ENCODE measurements around the gene CD300LG. TPM values are rescaled to one million over a fixed set of nuclear protein-coding genes. Genes with fewer than 3 reads are reported as not detected.
"Not testable (repeated sequence)": the region's sequence is repeated elsewhere in the genome, so short reads cannot be mapped to it uniquely, and the experiment has no call there.

CD300LG gene
- total RNA-seq, 1 experiment from 2014 or later: not detected

- Histone ChIP-seq H3K27ac (ENCODE audit: low read length) (no peak overlapping the region), H2AFZ (ENCODE audit: low read length) (no peak overlapping the region), H3K4me2 (ENCODE audit: low read depth, low read length, poor library complexity, severe bottlenecking) (no peak overlapping the region), H3K9me3 (ENCODE audit: low read length) (no peaks in the 10 kb centered on the region), H3K4me3 (ENCODE audit: low read length) (no peak overlapping the region), H3K27me3 (ENCODE audit: low read length) (no peaks in the 10 kb centered on the region), H3K36me3 (ENCODE audit: insufficient read depth, low read length) (no peaks in the 10 kb centered on the region), H3K9me2 (replicated peaks; ENCODE audit: insufficient read depth, low read length) (no peaks in the 10 kb centered on the region), H3K4me1 (ENCODE audit: low read length) (no peaks in the 10 kb centered on the region), H3K79me2 (ENCODE audit: low read length) (no peaks in the 10 kb centered on the region), H3K9ac (ENCODE audit: low read length) (no peak overlapping the region), H4K20me1 (ENCODE audit: insufficient read depth, low read depth, low read length) (no peaks in the 10 kb centered on the region)
- no peak for DNase-seq
Measured at GRCh38 chr17:43861960-43862359, 15.0 kb downstream of the CD300LG start.

- Histone ChIP-seq H3K4me1 (ENCODE audit: low read length) (no peaks in the 10 kb centered on the region), H3K27ac (ENCODE audit: low read length) (no peak overlapping the region), H3K27me3 (ENCODE audit: low read length) (no peaks in the 10 kb centered on the region), H2AFZ (ENCODE audit: low read length) (no peak overlapping the region), H3K4me3 (ENCODE audit: low read length) (no peak overlapping the region), H3K9ac (ENCODE audit: low read length) (no peak overlapping the region), H3K9me2 (replicated peaks; ENCODE audit: insufficient read depth, low read length) (no peaks in the 10 kb centered on the region), H3K36me3 (ENCODE audit: insufficient read depth, low read length) (no peaks in the 10 kb centered on the region), H3K9me3 (ENCODE audit: low read length) (no peaks in the 10 kb centered on the region), H4K20me1 (ENCODE audit: insufficient read depth, low read depth, low read length) (no peaks in the 10 kb centered on the region), H3K79me2 (ENCODE audit: low read length) (no peaks in the 10 kb centered on the region), H3K4me2 (ENCODE audit: low read depth, low read length, poor library complexity, severe bottlenecking) (no peak overlapping the region)
- no peak for DNase-seq
Measured at GRCh38 chr17:43864161-43864984, 17.4 kb downstream of the CD300LG start.

GRCh38 chr17:43868226-43868994 is 21.4 kb downstream of the CD300LG start:
- Histone ChIP-seq H3K27me3 (ENCODE audit: low read length) (no peaks in the 10 kb centered on the region), H3K4me3 (ENCODE audit: low read length) (no peak overlapping the region), H2AFZ (ENCODE audit: low read length) (no peak overlapping the region), H3K4me1 (ENCODE audit: low read length) (no peaks in the 10 kb centered on the region), H3K9me2 (replicated peaks; ENCODE audit: insufficient read depth, low read length) (no peaks in the 10 kb centered on the region), H4K20me1 (ENCODE audit: insufficient read depth, low read depth, low read length) (no peaks in the 10 kb centered on the region), H3K27ac (ENCODE audit: low read length) (no peak overlapping the region), H3K36me3 (ENCODE audit: insufficient read depth, low read length) (no peaks in the 10 kb centered on the region), H3K9me3 (ENCODE audit: low read length) (no peaks in the 10 kb centered on the region), H3K9ac (ENCODE audit: low read length) (no peak overlapping the region), H3K4me2 (ENCODE audit: low read depth, low read length, poor library complexity, severe bottlenecking) (no peak overlapping the region), H3K79me2 (ENCODE audit: low read length) (no peaks in the 10 kb centered on the region)
- no peak for DNase-seq

- not testable (repeated sequence) for H4K20me1 ChIP-seq (ENCODE audit: insufficient read depth, low read depth, low read length); H3K27ac ChIP-seq (ENCODE audit: low read length); H3K4me1 ChIP-seq (ENCODE audit: low read length); H2AFZ ChIP-seq (ENCODE audit: low read length); H3K4me2 ChIP-seq (ENCODE audit: low read depth, low read length, poor library complexity, severe bottlenecking); H3K27me3 ChIP-seq (ENCODE audit: low read length); H3K9me3 ChIP-seq (ENCODE audit: low read length); H3K79me2 ChIP-seq (ENCODE audit: low read length); H3K9me2 ChIP-seq (replicated peaks; ENCODE audit: insufficient read depth, low read length); H3K36me3 ChIP-seq (ENCODE audit: insufficient read depth, low read length); DNase-seq; H3K4me3 ChIP-seq (ENCODE audit: low read length); H3K9ac ChIP-seq (ENCODE audit: low read length)
Measured at GRCh38 chr17:43869031-43869430, 22.1 kb downstream of the CD300LG start.

- Histone ChIP-seq H3K9ac (ENCODE audit: low read length) (no peak overlapping the region), H3K4me3 (ENCODE audit: low read length) (no peak overlapping the region), H4K20me1 (ENCODE audit: insufficient read depth, low read depth, low read length) (no peaks in the 10 kb centered on the region), H3K9me3 (ENCODE audit: low read length) (no peaks in the 10 kb centered on the region), H2AFZ (ENCODE audit: low read length) (no peak overlapping the region), H3K27ac (ENCODE audit: low read length) (no peak overlapping the region), H3K79me2 (ENCODE audit: low read length) (no peaks in the 10 kb centered on the region), H3K36me3 (ENCODE audit: insufficient read depth, low read length) (no peaks in the 10 kb centered on the region), H3K9me2 (replicated peaks; ENCODE audit: insufficient read depth, low read length) (no peaks in the 10 kb centered on the region), H3K4me2 (ENCODE audit: low read depth, low read length, poor library complexity, severe bottlenecking) (no peak overlapping the region), H3K4me1 (ENCODE audit: low read length) (no peaks in the 10 kb centered on the region), H3K27me3 (ENCODE audit: low read length) (no peaks in the 10 kb centered on the region)
- DNase-seq: no peak
Measured at GRCh38 chr17:43871946-43872690, 25.1 kb downstream of the CD300LG start.

- Histone ChIP-seq H3K9me3 (ENCODE audit: low read length) (no peaks in the 10 kb centered on the region), H2AFZ (ENCODE audit: low read length) (no peak overlapping the region), H3K79me2 (ENCODE audit: low read length) (no peaks in the 10 kb centered on the region), H3K9me2 (replicated peaks; ENCODE audit: insufficient read depth, low read length) (no peaks in the 10 kb centered on the region), H3K4me2 (ENCODE audit: low read depth, low read length, poor library complexity, severe bottlenecking) (no peak overlapping the region), H3K4me3 (ENCODE audit: low read length) (no peak overlapping the region), H3K4me1 (ENCODE audit: low read length) (peaks cover 8% of the 10 kb centered on the region), H3K27me3 (ENCODE audit: low read length) (no peaks in the 10 kb centered on the region), H4K20me1 (ENCODE audit: insufficient read depth, low read depth, low read length) (no peaks in the 10 kb centered on the region), H3K36me3 (ENCODE audit: insufficient read depth, low read length) (no peaks in the 10 kb centered on the region), H3K27ac (ENCODE audit: low read length) (no peak overlapping the region), H3K9ac (ENCODE audit: low read length) (no peak overlapping the region)
- DNase-seq: no peak
Measured at GRCh38 chr17:43873091-43873490, 26.1 kb downstream of the CD300LG start.

- H2AFZ ChIP-seq (ENCODE audit: low read length): no peak overlapping the region
- H3K4me3 ChIP-seq (ENCODE audit: low read length): no peak overlapping the region
- no peaks in the 10 kb centered on the region for H3K36me3 ChIP-seq (ENCODE audit: insufficient read depth, low read length)
- no peaks in the 10 kb centered on the region for H3K9me3 ChIP-seq (ENCODE audit: low read length)
- no peak for DNase-seq
- H3K9ac ChIP-seq (ENCODE audit: low read length): no peak overlapping the region
- no peak overlapping the region for H3K27ac ChIP-seq (ENCODE audit: low read length)
- no peak overlapping the region for H3K4me2 ChIP-seq (ENCODE audit: low read depth, low read length, poor library complexity, severe bottlenecking)
- H4K20me1 ChIP-seq (ENCODE audit: insufficient read depth, low read depth, low read length): no peaks in the 10 kb centered on the region
- H3K27me3 ChIP-seq (ENCODE audit: low read length): no peaks in the 10 kb centered on the region
- H3K4me1 ChIP-seq (ENCODE audit: low read length): peaks cover 11% of the 10 kb centered on the region
- no peaks in the 10 kb centered on the region for H3K79me2 ChIP-seq (ENCODE audit: low read length)
- no peaks in the 10 kb centered on the region for H3K9me2 ChIP-seq (replicated peaks; ENCODE audit: insufficient read depth, low read length)
Measured at GRCh38 chr17:43873815-43874214, 26.8 kb downstream of the CD300LG start.

- Histone ChIP-seq H3K79me2 (ENCODE audit: low read length) (no peaks in the 10 kb centered on the region), H3K36me3 (ENCODE audit: insufficient read depth, low read length) (no peaks in the 10 kb centered on the region), H3K27me3 (ENCODE audit: low read length) (no peaks in the 10 kb centered on the region), H3K4me2 (ENCODE audit: low read depth, low read length, poor library complexity, severe bottlenecking) (no peak overlapping the region), H4K20me1 (ENCODE audit: insufficient read depth, low read depth, low read length) (no peaks in the 10 kb centered on the region), H3K9me3 (ENCODE audit: low read length) (no peaks in the 10 kb centered on the region), H3K4me1 (ENCODE audit: low read length) (peaks cover 11% of the 10 kb centered on the region), H3K9ac (ENCODE audit: low read length) (no peak overlapping the region), H3K9me2 (replicated peaks; ENCODE audit: insufficient read depth, low read length) (no peaks in the 10 kb centered on the region), H2AFZ (ENCODE audit: low read length) (no peak overlapping the region), H3K27ac (ENCODE audit: low read length) (no peak overlapping the region), H3K4me3 (ENCODE audit: low read length) (no peak overlapping the region)
- DNase-seq: no peak
Measured at GRCh38 chr17:43874293-43874692, 27.3 kb downstream of the CD300LG start.

Measured in Karpas-422 (cell line).